HEK293T (cell line): ENCODE data around the gene CUBN.

ENCODE experiments used
- BHLHE40 ChIP-seq: fragments of 450-650 bp; IDR thresholded peaks from 2 replicates; pipeline ENCODE4 v1.6.1; 2016; ENCODE audit warnings: mild to moderate bottlenecking, moderate library complexity, borderline replicate concordance
- CTBP1 ChIP-seq: fragments of 450-650 bp; IDR thresholded peaks from 2 replicates; pipeline ENCODE4 v1.6.1; 2016; ENCODE audit warnings: borderline replicate concordance
- FOXA1 ChIP-seq: fragments of 450-650 bp; IDR thresholded peaks from 2 replicates; pipeline ENCODE4 v1.6.1; 2016; ENCODE audit warnings: mild to moderate bottlenecking
- FOXK2 ChIP-seq: fragments of 450-650 bp; IDR thresholded peaks from 2 replicates; pipeline ENCODE4 v1.6.1; 2016; ENCODE audit warnings: mild to moderate bottlenecking
- FOXM1 ChIP-seq: fragments of 450-650 bp; IDR thresholded peaks from 2 replicates; pipeline ENCODE4 v1.6.1; 2017; ENCODE audit warnings: mild to moderate bottlenecking, borderline replicate concordance
- HDGF ChIP-seq: fragments of 450-650 bp; IDR thresholded peaks from 2 replicates; pipeline ENCODE4 v1.6.1; 2017; ENCODE audit warnings: antibody characterized with exemption, borderline replicate concordance
- L3MBTL2 ChIP-seq: fragments of 450-650 bp; conservative IDR thresholded peaks from 2 replicates; pipeline ENCODE4 v1.6.1; 2016; ENCODE audit warnings: mild to moderate bottlenecking
- LEF1 ChIP-seq: fragments of 450-650 bp; IDR thresholded peaks from 2 replicates; pipeline ENCODE4 v1.6.1; 2017; ENCODE audit warnings: mild to moderate bottlenecking, borderline replicate concordance
- NFRKB ChIP-seq: fragments of 450-650 bp; IDR thresholded peaks from 2 replicates; pipeline ENCODE4 v1.6.1; 2016; ENCODE audit warnings: mild to moderate bottlenecking, moderate library complexity
- SP1 ChIP-seq: fragments of 450-650 bp; IDR thresholded peaks from 2 replicates; pipeline ENCODE4 v1.6.1; 2017
- SUZ12 ChIP-seq: fragments of 450-650 bp; IDR thresholded peaks from 2 replicates; pipeline ENCODE4 v1.6.1; 2016; ENCODE audit warnings: mild to moderate bottlenecking
- TARDBP ChIP-seq: fragments of 450-650 bp; IDR thresholded peaks from 2 replicates; pipeline ENCODE4 v1.6.1; 2016
- ZNF384 ChIP-seq: fragments of 450-650 bp; IDR thresholded peaks from 2 replicates; pipeline ENCODE4 v1.6.1; 2016

- TF ChIP-seq SP1 (no peak), FOXM1 (no peak), NFRKB (no peak), HDGF (no peak), TARDBP (no peak), FOXK2 (no peak), SUZ12 (no peak), L3MBTL2 (no peak), FOXA1 (no peak), LEF1 (no peak), BHLHE40 (no peak), CTBP1 (no peak), ZNF384 (no peak)
Observed at GRCh38 chr10:17116193-17116592, 13.4 kb downstream of the CUBN start.
